ENCODE results near the gene PLXNA4. TPM values are rescaled to one million over a fixed set of nuclear protein-coding genes. Genes with fewer than 3 reads are reported as not detected.

The PLXNA4 gene
- total and polyA plus RNA-seq, 9 of the 15 experiments (the other 6 are each of a cell fraction or from before 2014, with no cell fraction given): under 0.01 to 0.09 TPM; not detected in 7

DNA sequence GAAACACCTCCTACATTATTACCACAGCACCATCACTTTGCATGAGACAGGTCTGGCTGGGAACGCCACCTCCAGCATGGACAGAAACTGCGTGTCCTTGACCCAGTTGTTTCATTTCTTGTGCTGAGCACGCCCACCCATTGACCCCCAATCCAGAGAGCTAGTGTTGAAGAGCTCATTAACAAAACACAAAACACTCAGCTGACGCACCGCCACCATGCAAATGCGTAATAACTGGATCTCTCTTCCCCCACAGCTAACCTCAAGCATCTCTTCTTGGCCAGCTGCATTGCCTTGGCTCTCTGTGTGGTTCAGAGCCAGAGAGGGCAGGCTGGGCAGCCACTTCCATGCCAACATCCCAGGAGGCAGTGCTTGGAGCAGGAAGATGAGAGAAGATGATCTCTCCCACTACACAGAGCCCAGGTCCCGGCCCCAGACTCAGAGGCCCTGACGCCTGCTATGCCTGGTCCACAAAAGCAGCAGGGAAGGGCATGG lies 173.5 kb downstream of the PLXNA4 start:
- no peaks in the 10 kb centered on the region for H3K9me1 ChIP-seq (ENCODE audit: control insufficient read depth, insufficient read depth, low read length)
- DNase-seq (ENCODE audit: extremely low read depth in 1 of 4, low spot score in 3 of 4): no peak
- peaks cover 2 to 51% of the 10 kb centered on the region in 2 experiments; a peak in 3 of 5 replicates for H3K27me3 ChIP-seq (ENCODE audit: control insufficient read depth in 2 of 2, insufficient read depth in 2 of 2, low read length in 2 of 2)
- intact Hi-C loops (cut with micrococcal nuclease) (no loop called here), in situ Hi-C loops (cut with MboI) (no loop called here)
- TF ChIP-seq RBM17 (IDR thresholded peaks at IDR 0.05; ENCODE audit: borderline replicate concordance, low read depth, low read length): no peak
- no peak for TF ChIP-seq ZBTB7A (IDR thresholded peaks at IDR 0.05; ENCODE audit: borderline replicate concordance, control insufficient read depth, low read depth, low read length)
- no peak for TF ChIP-seq EP400 (IDR thresholded peaks at IDR 0.05)
- TF ChIP-seq ZNF551 (CRISPR knock-in tag; IDR thresholded peaks at IDR 0.05): no peak
- no peak for TF ChIP-seq ZNF253 (CRISPR knock-in tag; conservative IDR thresholded peaks at IDR 0.05)
- no peak for TF ChIP-seq E2F4 (CRISPR knock-in tag; IDR thresholded peaks at IDR 0.05; ENCODE audit: low read depth)
- TF ChIP-seq ETV6 (IDR thresholded peaks at IDR 0.05; ENCODE audit: borderline replicate concordance in 1 of 2, low read depth in 2 of 2, low read length in 1 of 2): no peak
- no peak for TF ChIP-seq ETV6 (CRISPR knock-in tag; IDR thresholded peaks at IDR 0.05; ENCODE audit: borderline replicate concordance)
- no peak for TF ChIP-seq ZNF436 (CRISPR knock-in tag; IDR thresholded peaks at IDR 0.05)
- TF ChIP-seq ZNF282 (CRISPR knock-in tag; IDR thresholded peaks at IDR 0.05): no peak
- no peak for TF ChIP-seq HDGF (IDR thresholded peaks at IDR 0.05)
- TF ChIP-seq ID3 (CRISPR knock-in tag; IDR thresholded peaks at IDR 0.05): no peak
- no peak for TF ChIP-seq ID3 (tag; IDR thresholded peaks at IDR 0.05)
- no peak for TF ChIP-seq ZNF589 (CRISPR knock-in tag; IDR thresholded peaks at IDR 0.05; ENCODE audit: low read depth)
- no peak for TF ChIP-seq ZNF274 (IDR thresholded peaks at IDR 0.05; ENCODE audit: borderline replicate concordance, low read depth, low read length)
- TF ChIP-seq, protein P1, sequence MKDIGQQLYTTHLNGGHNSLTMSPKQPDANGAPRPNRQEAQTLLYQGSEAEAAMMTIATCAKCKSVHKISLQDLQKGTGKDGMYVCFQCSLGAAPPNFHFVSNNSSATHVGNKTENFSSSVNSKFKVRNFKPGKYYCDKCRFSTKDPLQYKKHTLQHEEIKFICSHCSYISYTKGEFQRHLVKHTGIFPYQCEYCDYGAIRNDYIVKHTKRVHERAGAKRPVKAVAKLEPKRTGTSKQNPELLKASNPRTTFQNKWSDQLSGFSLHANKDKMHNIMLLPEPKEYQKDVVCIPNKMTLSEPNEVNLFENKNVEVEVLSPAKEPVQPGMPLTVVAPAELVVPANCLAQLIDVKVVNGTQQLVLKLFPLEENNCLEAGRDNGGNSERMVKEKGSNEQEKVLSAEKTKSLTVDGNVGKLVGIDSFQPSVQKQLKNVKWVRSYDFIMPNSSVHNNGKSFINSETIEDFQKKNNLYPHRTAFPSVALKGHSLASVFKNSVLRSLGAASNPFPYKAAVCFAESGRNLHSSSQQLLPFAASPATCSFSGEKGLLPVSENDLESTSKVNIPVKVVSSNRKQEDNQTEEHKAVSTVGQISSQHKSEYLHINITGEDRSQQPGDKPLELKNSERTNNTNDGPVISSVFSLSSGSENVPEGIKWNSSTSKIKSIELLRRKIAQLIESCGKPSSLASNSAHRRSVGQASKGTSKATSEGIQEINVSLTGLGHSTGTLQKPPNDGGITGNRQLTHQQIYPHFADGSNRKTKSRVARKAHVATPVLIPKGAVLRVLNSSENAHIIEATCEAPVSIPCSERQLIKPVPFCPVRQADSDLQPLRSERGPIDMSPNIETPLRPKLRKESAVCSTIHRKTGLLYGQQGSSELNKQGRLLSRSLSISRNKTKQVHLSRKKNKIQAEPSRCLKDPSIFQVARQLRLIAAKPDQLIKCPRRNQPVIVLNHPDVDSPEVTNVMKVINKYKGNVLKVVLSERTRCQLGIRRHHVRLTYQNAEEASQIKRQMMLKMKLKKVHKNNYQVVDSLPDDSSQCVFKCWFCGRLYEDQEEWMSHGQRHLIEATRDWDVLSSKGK (CRISPR knock-in tag; IDR thresholded peaks at IDR 0.05): no peak
- TF ChIP-seq RB1 (IDR thresholded peaks at IDR 0.05; ENCODE audit: low read depth): no peak
- no peak for TF ChIP-seq ZNF561 (CRISPR knock-in tag; conservative IDR thresholded peaks at IDR 0.05)
- WGBS (ENCODE audit: insufficient coverage, low coverage, missing lambda C conversion rate): under 1% methylated on average over 8 of the region's 8 CpGs
- H3K4me2 ChIP-seq (ENCODE audit: insufficient read depth, low read length): no peak overlapping the region
- H3K79me2 ChIP-seq (ENCODE audit: control insufficient read depth, insufficient read depth, low read length): no peaks in the 10 kb centered on the region
- no peak overlapping the region for H3K4me3 ChIP-seq
- no peak overlapping the region for H3K27ac ChIP-seq (ENCODE audit: extremely low read depth, low read depth, low read length)
- no peaks in the 10 kb centered on the region for H3K4me1 ChIP-seq (replicated peaks in 1 of 2; ENCODE audit: control insufficient read depth in 2 of 2, insufficient read depth in 2 of 2, low read length in 2 of 2)
- no TSS peak for BruUV-seq (replicated peaks)
- no peak for FAIRE-seq
- no peak overlapping the region for H3K9ac ChIP-seq (ENCODE audit: insufficient read depth in 1 of 2, low read depth in 2 of 2, low read length in 2 of 2)
- H2AFZ ChIP-seq (ENCODE audit: low read depth, low read length): no peak overlapping the region
- no peak for ATAC-seq
- CTCF ChIA-PET (ENCODE audit: low intra/inter-chr PET ratio): no interaction called here
- POLR2A ChIA-PET: no interaction called here
- peaks cover 2% of the 10 kb centered on the region; the same call in 1 of the 2 replicates for H4K20me1 ChIP-seq (replicated peaks; ENCODE audit: control insufficient read depth, insufficient read depth, low read length)
- no peaks in the 10 kb centered on the region for H3K9me3 ChIP-seq (replicated peaks; ENCODE audit: control insufficient read depth, insufficient read depth, low read depth, low read length)
- no peaks in the 10 kb centered on the region for H3K36me3 ChIP-seq (ENCODE audit: control insufficient read depth, insufficient read depth, low read length)
